ENCODE data around the gene CGRRF1. TPM values are rescaled to one million over a fixed set of nuclear protein-coding genes. Genes with fewer than 3 reads are reported as not detected.

Gene CGRRF1
- total and polyA plus RNA-seq, 2 of the 13 experiments (the other 11 are each of a cell fraction or from before 2014, with no cell fraction given), result 16.8 to 18.2 TPM

GRCh38 chr14:54509546-54510501 is at the start of gene CGRRF1 (continued):
- TF ChIP-seq ZNF687 (CRISPR knock-in tag; IDR thresholded peaks at IDR 0.05), result peak; percentile 95
- TF ChIP-seq THAP9 (CRISPR knock-in tag; IDR thresholded peaks at IDR 0.05; ENCODE audit: borderline replicate concordance), result peak; percentile 77; the same call in 1 of the 2 replicates
- peak; percentile 69; the same call in 1 of the 2 replicates for TF ChIP-seq MTF2 (CRISPR knock-in tag; IDR thresholded peaks at IDR 0.05; ENCODE audit: borderline replicate concordance)
- no peak for TF ChIP-seq RORA (CRISPR knock-in tag; IDR thresholded peaks at IDR 0.05)
- TF ChIP-seq ZNF792 (CRISPR knock-in tag; IDR thresholded peaks at IDR 0.05), result peak; percentile 49; the same call in 1 of the 2 replicates
- no peak for TF ChIP-seq SNAI1 (CRISPR knock-in tag; IDR thresholded peaks at IDR 0.05; ENCODE audit: borderline replicate concordance)
- peak; percentile 56; the same call in 1 of the 2 replicates for TF ChIP-seq ZBTB26 (CRISPR knock-in tag; IDR thresholded peaks at IDR 0.05; ENCODE audit: borderline replicate concordance)
- TF ChIP-seq POLR2AphosphoS5 (IDR thresholded peaks at IDR 0.05; ENCODE audit: low read depth, low read length), result peak; percentile 74
- peak; percentile 89 to 93; a peak in 3 of 4 replicates for TF ChIP-seq HMGXB4 (CRISPR knock-in tag; IDR thresholded peaks at IDR 0.05; ENCODE audit: borderline replicate concordance in 1 of 2, low read depth in 1 of 2)
- no peak for TF ChIP-seq NFRKB (IDR thresholded peaks at IDR 0.05)
- TF ChIP-seq ZNF503 (CRISPR knock-in tag; IDR thresholded peaks at IDR 0.05), result peak; percentile 64; the same call in 1 of the 2 replicates
- peak; percentile 66 for TF ChIP-seq PPARG (CRISPR knock-in tag; conservative IDR thresholded peaks at IDR 0.05)
- TF ChIP-seq KDM2A (CRISPR knock-in tag; IDR thresholded peaks at IDR 0.05; ENCODE audit: borderline replicate concordance, low read depth), result peak; percentile 84; the same call in 1 of the 2 replicates
- TF ChIP-seq ZNF572 (CRISPR knock-in tag; IDR thresholded peaks at IDR 0.05), result 0 out of 2 replicates have a peak, but pooled peaks have one; percentile 25
- TF ChIP-seq ZNF567 (CRISPR knock-in tag; IDR thresholded peaks at IDR 0.05; ENCODE audit: borderline replicate concordance), result peak; percentile 74; the same call in 1 of the 2 replicates

All from HepG2 (cell line).